GM18502 (cell line): ENCODE measurements around the gene SPINK6.

ENCODE experiments used
- ATAC-seq: cut with Tn5 transposase; IDR thresholded peaks from one replicate; pipeline ENCODE4 v1.9.1; 2021; ENCODE audit warnings: mild to moderate bottlenecking; ENCODE audit not compliant: unreplicated experiment, poor library complexity

Gene SPINK6, protein sequence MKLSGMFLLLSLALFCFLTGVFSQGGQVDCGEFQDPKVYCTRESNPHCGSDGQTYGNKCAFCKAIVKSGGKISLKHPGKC

GRCh38 chr5:148202531-148203203 lies at the start of gene SPINK6:
SPINK6 (plus strand) TSS chr5:148203042; CDS start chr5:148203097, 55 bp downstream.
- ATAC-seq, result no peak

- no peak for ATAC-seq
These were observed 46.2 kb upstream of the SPINK6 start for GRCh38 chr5:148156609-148157008.

- no peak for ATAC-seq
These were observed 40.8 kb upstream of the SPINK6 start for GRCh38 chr5:148162038-148162437.

DNA sequence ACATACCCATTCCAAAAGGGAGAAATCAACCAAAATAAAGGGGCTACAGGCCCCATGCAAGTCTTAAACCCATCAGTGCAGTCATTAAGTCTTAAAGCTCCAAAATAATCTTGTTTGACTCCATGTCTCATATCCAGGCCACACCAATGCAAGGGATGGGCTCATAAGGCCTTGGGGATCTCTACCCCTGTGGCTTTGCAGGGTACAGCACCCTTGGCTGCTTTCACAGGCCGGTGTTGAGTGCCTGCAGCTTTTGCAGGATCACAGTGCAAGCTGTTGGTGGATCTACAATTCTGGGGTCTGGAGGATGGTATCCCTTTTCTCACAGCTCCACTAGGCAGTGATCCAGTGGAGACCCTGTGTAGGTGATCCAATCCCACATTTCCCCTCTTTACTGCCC lies 39.5 kb upstream of the SPINK6 start:
- no peak for ATAC-seq

GRCh38 chr5:148166550-148167283 lies 36.1 kb upstream of the SPINK6 start:
- no peak for ATAC-seq

DNA sequence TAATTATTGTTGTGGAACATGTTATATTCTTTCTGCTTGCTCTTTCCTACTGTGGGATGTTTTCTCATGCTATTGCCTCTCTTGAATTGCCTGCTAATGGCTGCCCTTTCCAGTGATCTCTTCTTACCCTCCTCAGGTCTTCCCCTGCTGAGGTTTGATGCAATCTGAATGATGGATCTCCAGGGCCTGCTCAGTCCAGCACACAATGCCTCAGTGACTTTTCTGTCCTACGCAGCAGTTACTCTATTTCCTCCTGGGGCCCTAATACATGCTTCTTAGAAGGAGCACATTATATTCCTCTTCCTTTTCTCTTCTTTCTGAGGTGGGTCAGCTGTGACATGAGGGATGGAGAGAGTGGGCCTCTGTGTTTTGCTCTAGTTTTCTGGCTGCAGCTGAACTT lies 34.6 kb upstream of the SPINK6 start, which contains the start of gene SPINK14:
Gene SPINK14, plus strand, starts transcription at position 301 of the 400 bp plus-strand sequence. CDS start 1,187 bp downstream, outside the sequence.
- ATAC-seq, result no peak

DNA sequence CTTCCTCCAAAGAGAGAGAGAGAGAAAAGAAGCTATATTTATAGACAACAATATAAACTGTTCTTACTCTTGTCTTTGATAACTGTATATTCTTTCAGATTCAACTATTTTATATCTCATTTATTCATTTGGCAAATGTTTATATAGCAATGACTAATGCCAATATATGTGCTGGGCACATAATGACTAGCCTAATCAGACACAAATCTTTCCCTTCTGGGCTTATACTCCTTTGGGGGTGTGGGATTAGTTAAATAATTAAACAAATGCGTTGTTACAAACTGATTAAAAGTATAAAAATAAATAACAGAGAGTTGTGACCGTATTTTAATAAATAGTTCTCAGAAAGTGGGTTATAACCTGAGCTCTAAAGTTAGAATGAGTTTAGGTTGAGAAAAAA lies 30.5 kb upstream of the SPINK6 start:
- no peak for ATAC-seq

GRCh38 chr5:148176480-148176879 lies 26.4 kb upstream of the SPINK6 start:
- no peak for ATAC-seq

- no peak for ATAC-seq
These were observed 25.6 kb upstream of the SPINK6 start for GRCh38 chr5:148177207-148177606.

- ATAC-seq, result peak; percentile 87
These were observed 23.5 kb upstream of the SPINK6 start for GRCh38 chr5:148179234-148179824.

GRCh38 chr5:148186248-148187003 lies 16.4 kb upstream of the SPINK6 start:
- peak; percentile 91 for ATAC-seq

GRCh38 chr5:148191010-148191409 lies 11.8 kb upstream of the SPINK6 start:
- ATAC-seq, result no peak

- ATAC-seq, result no peak
These were observed 9.6 kb upstream of the SPINK6 start for GRCh38 chr5:148193202-148193601.

DNA sequence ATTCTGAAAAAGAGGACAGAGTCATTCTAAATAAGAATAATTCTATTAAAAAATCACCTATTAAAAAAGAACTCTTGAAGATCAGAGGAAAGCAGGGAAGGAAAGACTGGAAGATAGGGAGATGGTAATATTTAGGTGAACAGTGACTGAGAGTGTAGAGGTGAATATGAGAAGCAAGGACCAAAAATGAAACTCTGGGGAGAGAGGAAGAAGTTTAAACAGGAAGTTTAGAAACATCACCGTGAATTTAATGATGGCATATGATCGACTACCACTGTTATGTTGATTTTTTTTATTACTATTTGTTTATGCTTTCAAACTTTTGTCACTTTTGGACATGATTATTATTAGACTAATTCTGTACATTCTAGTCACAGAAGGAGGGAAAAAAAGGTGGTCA lies 1.7 kb upstream of the SPINK6 start:
- no peak for ATAC-seq

GRCh38 chr5:148205044-148205806 lies 2.4 kb downstream of the SPINK6 start:
- ATAC-seq, result no peak

DNA sequence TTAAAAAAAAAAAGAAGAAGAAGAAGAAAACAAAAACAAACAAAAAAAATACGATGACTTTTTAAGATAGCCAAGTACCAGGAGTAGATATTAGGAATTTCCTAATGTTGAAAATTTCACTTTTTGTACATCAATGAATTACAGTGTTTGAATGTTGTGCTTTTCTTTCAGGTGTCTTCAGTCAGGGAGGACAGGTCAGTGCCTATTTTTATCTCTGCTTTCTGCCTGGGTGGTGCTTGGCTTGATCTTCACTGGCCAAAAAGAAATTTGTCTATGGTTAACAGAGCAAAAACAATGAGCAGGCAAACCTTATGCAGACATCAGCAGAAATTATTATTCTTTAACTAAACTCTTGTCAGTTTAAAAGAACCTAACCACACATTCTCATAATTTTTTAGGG lies 3.0 kb downstream of the SPINK6 start:
- no peak for ATAC-seq

- no peak for ATAC-seq
These were observed 3.8 kb downstream of the SPINK6 start for GRCh38 chr5:148206620-148207019.

DNA sequence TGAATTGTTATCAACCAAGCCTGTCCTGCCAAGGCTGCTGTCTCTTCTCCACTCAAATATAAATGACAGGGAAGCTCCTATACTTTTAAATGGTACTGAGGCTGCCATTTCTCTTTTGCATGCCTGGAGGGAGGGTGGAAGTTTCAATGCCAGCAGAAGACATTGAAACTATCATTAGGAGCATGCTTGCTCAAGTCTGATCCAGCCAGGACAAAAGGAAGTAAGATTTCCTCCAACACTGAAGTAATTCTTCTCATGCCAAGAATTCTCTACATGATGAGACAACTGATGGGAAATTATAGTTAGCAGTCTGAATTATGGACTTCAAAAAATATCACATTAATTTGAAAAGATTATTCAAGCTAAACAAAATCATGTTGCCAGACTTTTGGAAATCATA lies 5.4 kb downstream of the SPINK6 start:
- ATAC-seq, result no peak

GRCh38 chr5:148209151-148209770 lies 6.4 kb downstream of the SPINK6 start:
- ATAC-seq, result no peak
